HG03095 (cell line): ENCODE results near the gene KDM4F.

Experiments used
- ATAC-seq: cut with Tn5 transposase; IDR thresholded peaks from one replicate; pipeline ENCODE4 v1.9.1; 2021; ENCODE audit warnings: moderate library complexity; ENCODE audit not compliant: unreplicated experiment

Gene KDM4F

GRCh38 chr11:95059046-95059445 lies 9.8 kb downstream of the KDM4F start:
- no peak for ATAC-seq

- ATAC-seq: no peak
Observed at GRCh38 chr11:95065336-95065735, 16.1 kb downstream of the KDM4F start.

- ATAC-seq: peak; percentile 39
Observed at GRCh38 chr11:95066716-95067038, 17.5 kb downstream of the KDM4F start, which contains the start of gene SRSF8. TSS of gene SRSF8 (plus strand) at chr11:95066919. CDS start at chr11:95067227, 308 bp downstream.

GRCh38 chr11:95067039-95067840 lies 18.0 kb downstream of the KDM4F start:
- peak; percentile 60 for ATAC-seq

GRCh38 chr11:95067841-95068219 lies 18.6 kb downstream of the KDM4F start:
- no peak for ATAC-seq

GRCh38 chr11:95068549-95068948 lies 19.3 kb downstream of the KDM4F start:
- ATAC-seq: peak; percentile 66

GRCh38 chr11:95070471-95070870 lies 21.2 kb downstream of the KDM4F start:
- no peak for ATAC-seq

- ATAC-seq: no peak
Observed at GRCh38 chr11:95072948-95073347, 23.7 kb downstream of the KDM4F start.

GRCh38 chr11:95074792-95075563 lies 25.8 kb downstream of the KDM4F start:
- no peak for ATAC-seq

GRCh38 chr11:95076416-95076815 lies 27.2 kb downstream of the KDM4F start:
- ATAC-seq: no peak

- no peak for ATAC-seq
Observed at GRCh38 chr11:95076981-95077380, 27.8 kb downstream of the KDM4F start.

GRCh38 chr11:95078526-95078925 lies 29.3 kb downstream of the KDM4F start:
- no peak for ATAC-seq

- no peak for ATAC-seq
Observed at GRCh38 chr11:95081010-95081409, 31.8 kb downstream of the KDM4F start.

- no peak for ATAC-seq
Observed at GRCh38 chr11:95081412-95081811, 32.2 kb downstream of the KDM4F start.

GRCh38 chr11:95082576-95083001 lies 33.4 kb downstream of the KDM4F start:
- no peak for ATAC-seq

- peak; percentile 34 for ATAC-seq
Observed at GRCh38 chr11:95084509-95084908, 35.3 kb downstream of the KDM4F start.

GRCh38 chr11:95085117-95085816 lies 36.0 kb downstream of the KDM4F start:
- no peak for ATAC-seq

GRCh38 chr11:95086151-95086550 lies 36.9 kb downstream of the KDM4F start:
- no peak for ATAC-seq

GRCh38 chr11:95086836-95087570 lies 37.8 kb downstream of the KDM4F start:
- no peak for ATAC-seq

GRCh38 chr11:95088946-95089619 lies 39.9 kb downstream of the KDM4F start:
- peak; percentile 42 for ATAC-seq
